Fibroblast of skin of abdomen (primary cell): ENCODE results near the gene ARHGEF39.

Source experiments
- DNase-seq: peaks from one replicate; pipeline ENCODE4 v3.0.0-alpha.2; 2013

Gene ARHGEF39

DNA sequence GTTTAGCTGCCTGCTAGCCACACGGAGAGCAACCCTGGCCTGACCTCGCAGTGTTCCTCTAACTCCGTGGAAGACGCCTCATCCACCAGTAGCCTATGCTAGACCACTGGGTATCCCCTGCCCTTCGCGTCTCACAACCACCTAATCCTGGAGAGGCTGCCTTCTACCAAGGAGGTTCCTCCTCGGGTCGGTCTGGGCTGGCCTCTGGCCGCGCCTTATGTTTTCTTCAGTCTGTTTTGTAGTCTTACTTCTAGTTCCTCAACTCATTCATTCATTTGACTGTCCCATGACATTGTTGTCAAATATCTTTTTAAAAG is 26.3 kb upstream of the ARHGEF39 start:
- no peak for DNase-seq

DNA sequence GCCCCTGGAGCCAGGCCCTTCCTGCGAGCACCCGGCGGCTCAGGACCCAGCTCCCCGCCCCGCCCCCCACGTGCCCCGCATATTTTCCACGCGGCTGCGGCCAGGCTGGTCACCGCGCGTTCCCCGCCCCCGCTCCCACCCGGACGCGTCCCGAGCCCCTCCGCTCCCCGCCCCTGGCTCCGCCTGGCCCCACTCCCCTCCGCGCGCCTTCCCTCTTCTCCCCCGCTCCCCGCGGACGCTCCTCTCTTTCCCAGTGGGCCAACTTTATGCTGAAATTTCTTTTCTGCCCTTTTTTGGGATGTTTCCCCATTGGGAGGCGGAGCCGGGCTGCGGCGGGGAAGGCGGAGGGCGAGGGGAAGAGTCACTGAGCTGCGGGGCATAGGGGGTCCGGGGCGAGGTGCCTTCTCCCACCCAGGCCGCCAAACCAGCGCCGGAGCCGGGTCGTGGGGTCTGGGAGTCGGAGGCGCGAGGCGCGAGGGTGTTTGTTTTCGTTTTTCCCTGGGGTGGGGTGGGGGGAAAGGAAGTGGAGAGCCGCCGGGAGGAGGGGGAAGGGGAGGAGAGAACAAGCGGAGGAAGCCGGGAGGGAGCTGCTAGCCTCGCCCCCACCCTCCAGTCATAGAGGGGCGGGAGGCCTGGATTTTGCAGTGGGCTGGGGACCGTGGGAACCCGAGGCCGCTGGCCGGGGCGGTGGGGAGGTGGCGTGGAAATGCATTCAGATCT is 25.8 kb upstream of the ARHGEF39 start:
- peak; percentile 93 for DNase-seq

- no peak for DNase-seq
Measured at GRCh38 chr9:35690294-35690613, 25.3 kb upstream of the ARHGEF39 start.

DNA sequence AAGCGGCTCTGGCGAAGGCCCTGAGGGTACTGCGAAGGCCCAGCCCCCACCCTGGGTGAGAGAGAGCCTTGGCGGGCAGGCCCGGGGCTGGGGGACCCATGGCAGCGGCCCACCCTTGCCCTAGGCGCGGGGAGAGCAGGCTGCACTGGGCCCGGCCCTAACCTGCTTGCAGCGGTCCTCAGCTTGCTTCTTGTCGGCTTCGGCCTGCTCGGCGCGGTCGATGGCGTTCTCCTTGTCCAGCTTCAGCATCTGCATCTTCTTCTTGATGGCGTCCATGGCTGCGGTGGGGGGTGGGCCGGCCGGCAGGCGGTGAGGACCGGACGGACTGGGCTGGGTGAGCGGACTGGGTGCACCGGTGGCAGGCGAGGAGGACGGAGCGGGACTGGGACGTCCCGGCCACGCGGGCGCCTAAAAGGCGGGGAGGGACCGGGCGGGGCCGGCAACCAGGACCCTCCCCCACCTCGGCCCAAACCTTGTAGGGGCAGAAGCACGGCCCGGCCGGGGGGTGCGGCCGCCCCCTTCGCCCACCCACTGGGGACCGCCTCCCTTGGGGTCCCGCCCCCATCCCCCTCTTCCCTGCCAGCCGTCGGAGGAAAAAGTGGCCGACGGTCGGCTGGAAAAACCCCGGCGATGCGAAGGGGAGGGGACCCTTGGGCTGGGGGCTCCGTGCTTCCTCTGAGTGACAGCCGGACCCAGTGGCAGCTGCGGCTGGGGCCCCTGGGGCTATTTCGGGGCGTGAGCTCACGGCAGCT is 24.7 kb upstream of the ARHGEF39 start, which contains the start of gene TPM2:
Gene TPM2, minus strand, starts transcription at position 384 of the 752 bp plus-strand sequence. Its CDS starts 108 bp downstream, at position 276.
- DNase-seq: peak; percentile 96

- peak; percentile 86 for DNase-seq
Measured at GRCh38 chr9:35688558-35689541, 23.9 kb upstream of the ARHGEF39 start.

GRCh38 chr9:35687972-35688557 is 23.1 kb upstream of the ARHGEF39 start:
- DNase-seq: no peak

DNA sequence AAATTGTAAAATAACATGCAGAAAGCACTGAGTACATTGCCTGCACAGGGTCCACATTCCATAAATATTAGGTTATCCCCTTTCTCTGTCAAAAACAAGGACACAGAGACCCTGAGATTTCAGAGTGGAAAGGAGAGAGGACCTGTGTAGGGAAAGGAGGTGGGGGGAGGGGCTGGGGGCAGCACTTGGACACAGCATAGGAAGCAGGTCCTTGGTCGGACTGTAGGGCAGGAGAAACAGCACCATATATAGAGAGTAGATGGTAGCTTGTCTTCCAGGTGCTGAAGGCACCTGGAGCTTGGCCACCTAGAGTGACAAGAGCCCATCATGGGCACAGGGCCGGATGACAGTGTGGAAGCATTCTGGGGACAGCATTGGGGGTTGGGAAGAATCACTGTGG is 22.3 kb upstream of the ARHGEF39 start:
- no peak for DNase-seq

DNA sequence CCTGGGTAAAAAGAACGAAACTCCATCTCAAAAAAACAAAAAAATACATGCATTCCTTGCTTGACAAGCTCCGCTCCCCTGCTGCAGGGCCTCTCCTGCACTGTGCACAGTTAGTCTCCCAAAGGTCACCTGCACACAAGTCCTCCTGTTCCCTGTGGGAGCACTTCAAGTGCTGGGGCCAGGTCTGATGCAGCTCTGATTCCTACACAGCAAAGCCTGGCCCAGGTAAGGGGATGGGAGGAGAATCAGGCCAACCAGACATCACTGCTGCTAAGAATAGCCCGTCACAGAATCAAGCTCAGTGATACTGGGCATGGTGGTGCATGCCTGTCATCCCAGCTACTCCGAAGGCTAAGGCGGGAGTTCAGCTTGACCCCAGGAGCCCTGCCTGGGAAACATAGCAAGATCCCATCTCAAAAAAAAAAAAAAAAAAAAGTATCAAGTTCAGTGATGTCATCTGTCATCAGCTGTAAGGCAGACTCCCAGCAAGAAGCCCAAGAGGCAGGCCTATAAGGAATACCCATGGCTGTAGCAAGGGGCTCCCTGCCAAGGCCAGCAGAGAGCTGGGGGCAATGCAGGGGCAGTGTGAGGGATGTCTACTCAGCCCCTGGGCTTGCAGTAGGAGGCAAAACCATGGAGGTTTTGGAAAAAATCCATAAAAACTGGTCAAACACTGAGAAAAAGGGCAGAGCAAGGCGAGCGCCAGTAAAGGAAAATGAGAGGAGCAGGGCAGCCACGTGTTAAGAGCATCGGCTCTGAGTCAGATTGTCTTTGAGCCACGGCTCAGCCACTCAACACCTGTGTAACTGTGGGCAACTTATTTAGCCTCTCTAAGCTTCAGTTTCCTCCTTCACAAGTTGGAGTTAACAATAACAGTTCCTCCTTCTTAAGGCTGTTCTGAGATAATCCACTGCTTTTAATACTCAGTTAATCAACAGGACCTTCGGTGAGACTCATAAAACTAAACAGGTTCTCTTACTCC is 21.5 kb upstream of the ARHGEF39 start:
- DNase-seq: peak; percentile 42

DNA sequence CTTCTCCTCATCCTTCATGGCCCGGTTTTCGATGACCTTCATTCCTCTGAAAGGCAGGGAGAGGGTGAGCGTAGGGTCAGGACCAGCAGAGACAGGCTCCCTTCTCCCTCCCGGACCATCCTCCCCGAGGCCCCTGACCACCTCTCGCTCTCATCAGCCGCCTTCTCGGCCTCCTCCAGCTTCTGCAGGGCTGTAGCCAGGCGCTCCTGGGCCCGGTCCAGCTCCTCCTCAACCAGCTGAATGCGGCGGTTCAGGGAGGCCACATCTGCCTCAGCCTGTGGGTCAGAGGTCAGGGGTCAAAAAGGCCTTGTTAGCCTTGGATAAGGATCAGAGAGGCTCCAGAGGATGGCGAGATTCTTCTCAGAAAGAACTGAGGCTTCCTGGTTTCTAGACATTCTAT is 20.5 kb upstream of the ARHGEF39 start:
- DNase-seq: no peak

DNA sequence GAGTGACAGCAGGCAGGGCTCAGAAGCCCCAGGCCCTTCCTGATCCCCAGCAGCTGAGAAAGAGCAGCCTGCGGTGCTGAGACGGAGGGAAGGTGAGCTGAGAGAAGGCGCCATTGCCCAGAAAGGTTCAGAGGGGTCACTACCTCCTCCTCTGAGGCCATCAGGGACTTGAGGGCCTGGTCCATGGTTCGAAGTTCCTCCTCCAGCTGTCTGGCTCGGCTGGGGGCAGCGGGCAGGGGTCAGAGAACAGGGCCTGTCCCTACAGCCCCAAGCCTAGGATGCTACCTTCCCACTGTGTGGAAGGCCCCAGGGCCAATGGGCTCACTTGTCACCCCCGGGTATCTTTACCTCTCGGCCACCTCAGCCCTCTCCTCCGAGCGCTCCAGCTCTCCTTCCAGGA is 19.9 kb upstream of the ARHGEF39 start:
- DNase-seq: no peak

- DNase-seq: no peak
Measured at GRCh38 chr9:35683323-35683722, 18.3 kb upstream of the ARHGEF39 start.

- DNase-seq: no peak
Measured at GRCh38 chr9:35682520-35683315, 17.7 kb upstream of the ARHGEF39 start.

- DNase-seq: no peak
Measured at GRCh38 chr9:35682051-35682450, 17.1 kb upstream of the ARHGEF39 start.

- DNase-seq: peak; percentile 35
Measured at GRCh38 chr9:35681341-35682002, 16.5 kb upstream of the ARHGEF39 start.

- peak; percentile 66 for DNase-seq
Measured at GRCh38 chr9:35680331-35681105, 15.5 kb upstream of the ARHGEF39 start.

- DNase-seq: peak; percentile 33
Measured at GRCh38 chr9:35679766-35680330, 14.9 kb upstream of the ARHGEF39 start.

GRCh38 chr9:35679091-35679490 is 14.1 kb upstream of the ARHGEF39 start:
- DNase-seq: no peak

DNA sequence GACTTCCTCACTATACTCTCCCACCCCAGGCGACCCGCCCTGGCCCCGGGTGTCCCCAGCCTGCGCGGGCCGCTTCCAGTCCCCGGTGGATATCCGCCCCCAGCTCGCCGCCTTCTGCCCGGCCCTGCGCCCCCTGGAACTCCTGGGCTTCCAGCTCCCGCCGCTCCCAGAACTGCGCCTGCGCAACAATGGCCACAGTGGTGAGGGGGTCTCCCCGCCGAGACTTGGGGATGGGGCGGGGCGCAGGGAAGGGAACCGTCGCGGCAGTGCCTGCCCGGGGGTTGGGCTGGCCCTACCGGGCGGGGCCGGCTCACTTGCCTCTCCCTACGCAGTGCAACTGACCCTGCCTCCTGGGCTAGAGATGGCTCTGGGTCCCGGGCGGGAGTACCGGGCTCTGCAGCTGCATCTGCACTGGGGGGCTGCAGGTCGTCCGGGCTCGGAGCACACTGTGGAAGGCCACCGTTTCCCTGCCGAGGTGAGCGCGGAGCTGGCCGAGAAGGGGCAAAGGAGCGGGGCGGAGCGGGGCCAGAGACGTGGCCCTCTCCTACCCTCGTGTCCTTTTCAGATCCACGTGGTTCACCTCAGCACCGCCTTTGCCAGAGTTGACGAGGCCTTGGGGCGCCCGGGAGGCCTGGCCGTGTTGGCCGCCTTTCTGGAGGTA is 10.9 kb upstream of the ARHGEF39 start:
- DNase-seq: peak; percentile 36
